Astrocyte of the cerebellum (primary cell): Measurements from ENCODE around the gene RNF208.

Experiments used
- DNase-seq: peaks from one replicate; pipeline ENCODE4 v3.0.0-alpha.2; 2011; ENCODE audit warnings: low read depth
- H3K4me3 ChIP-seq: 2 replicates; pipeline ENCODE4 v1.5.1; 2011; ENCODE audit warnings: mild to moderate bottlenecking, low read depth, low read length, moderate library complexity
- in situ Hi-C: cut with HindIII; loops from 2 replicates; pipeline ENCODE4 v1.10.0; 2017; ENCODE audit warnings: low sequenced_read_pairs
- TF ChIP-seq, protein P1 (sequence below): IDR thresholded peaks from 2 replicates; pipeline ENCODE4 v1.5.1; 2012; ENCODE audit warnings: low read length, low read depth, moderate library complexity, mild to moderate bottlenecking; ENCODE audit errors: missing control alignments

Gene RNF208

DNA sequence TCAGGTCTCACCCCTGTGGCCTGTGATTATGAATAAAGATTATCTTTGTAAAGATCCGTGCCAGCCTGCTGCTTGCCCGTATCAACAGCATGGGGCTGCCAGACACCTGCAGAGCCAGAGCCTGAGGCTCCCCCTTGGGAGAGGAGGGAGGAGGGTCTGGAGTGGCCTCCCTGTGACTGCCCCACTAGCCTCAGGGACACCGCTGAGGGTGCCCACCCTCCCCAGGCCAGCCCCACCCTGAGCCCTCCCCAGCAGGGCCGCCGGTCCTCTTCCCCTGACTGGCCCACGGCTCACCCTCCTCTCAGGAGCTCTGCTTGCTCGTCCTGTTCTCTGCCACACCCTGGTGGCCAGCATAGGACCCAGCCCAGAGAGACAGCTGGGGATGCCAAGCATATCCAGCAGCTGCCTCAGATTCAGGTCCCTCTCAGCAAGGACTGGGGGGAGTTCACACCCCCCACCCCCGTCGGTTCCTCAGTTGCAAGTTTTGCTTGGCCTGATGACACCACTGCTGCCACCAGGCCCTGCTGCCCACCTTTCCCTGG is 31.7 kb downstream of the RNF208 start:
- TF ChIP-seq, protein P1, sequence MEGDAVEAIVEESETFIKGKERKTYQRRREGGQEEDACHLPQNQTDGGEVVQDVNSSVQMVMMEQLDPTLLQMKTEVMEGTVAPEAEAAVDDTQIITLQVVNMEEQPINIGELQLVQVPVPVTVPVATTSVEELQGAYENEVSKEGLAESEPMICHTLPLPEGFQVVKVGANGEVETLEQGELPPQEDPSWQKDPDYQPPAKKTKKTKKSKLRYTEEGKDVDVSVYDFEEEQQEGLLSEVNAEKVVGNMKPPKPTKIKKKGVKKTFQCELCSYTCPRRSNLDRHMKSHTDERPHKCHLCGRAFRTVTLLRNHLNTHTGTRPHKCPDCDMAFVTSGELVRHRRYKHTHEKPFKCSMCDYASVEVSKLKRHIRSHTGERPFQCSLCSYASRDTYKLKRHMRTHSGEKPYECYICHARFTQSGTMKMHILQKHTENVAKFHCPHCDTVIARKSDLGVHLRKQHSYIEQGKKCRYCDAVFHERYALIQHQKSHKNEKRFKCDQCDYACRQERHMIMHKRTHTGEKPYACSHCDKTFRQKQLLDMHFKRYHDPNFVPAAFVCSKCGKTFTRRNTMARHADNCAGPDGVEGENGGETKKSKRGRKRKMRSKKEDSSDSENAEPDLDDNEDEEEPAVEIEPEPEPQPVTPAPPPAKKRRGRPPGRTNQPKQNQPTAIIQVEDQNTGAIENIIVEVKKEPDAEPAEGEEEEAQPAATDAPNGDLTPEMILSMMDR: no peak
- in situ Hi-C loops: no loop called here
- H3K4me3 ChIP-seq: no peak overlapping the region
- DNase-seq: no peak

DNA sequence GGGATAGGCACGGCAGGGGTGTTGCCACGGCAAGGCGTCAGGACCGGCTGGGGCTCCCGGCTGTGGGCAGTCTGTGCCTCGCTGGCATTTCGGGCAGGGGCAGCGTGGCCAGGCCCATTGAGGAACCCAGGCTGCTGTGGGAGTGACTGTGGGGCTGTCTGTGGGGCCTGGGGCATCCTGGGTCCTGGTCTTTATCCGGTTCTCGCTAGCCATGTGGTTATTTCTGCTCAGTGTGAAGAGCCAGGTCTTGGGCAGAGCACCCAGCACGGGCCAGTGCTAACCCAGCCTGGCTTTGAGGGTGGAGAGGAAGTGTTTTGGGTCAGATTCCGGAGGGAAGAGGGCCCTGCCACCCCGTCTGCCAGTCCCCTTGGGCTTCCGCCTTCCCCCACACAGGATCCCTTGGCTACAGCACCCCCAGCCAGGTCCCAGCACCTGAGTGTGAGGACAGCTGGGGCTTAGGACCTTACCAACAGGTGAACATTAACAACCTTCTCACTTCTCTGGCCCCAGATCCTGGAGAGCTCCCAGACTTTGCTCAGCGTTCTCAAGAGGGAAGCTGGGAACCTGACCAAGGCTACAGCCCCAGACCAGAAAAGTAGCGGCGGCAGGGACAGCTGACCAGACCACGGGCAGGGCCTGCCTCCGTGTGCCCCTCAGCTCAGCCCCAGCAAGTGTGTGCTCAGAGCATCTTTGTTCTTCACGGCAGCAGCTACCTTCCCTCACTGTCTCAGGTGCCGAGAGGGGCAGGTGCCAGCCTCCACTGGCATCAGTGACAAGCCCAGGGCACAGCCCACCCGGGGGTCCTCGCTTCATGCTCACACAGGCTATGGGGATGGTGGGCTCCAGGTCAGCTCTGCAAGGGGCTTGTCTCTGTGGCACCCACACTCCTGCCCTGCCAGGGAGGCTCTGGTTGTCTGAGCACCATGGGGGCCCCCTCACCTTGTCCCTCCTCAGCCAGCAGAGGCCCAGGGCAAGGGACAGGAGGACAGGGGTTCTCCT is 32.4 kb downstream of the RNF208 start:
- no peak for DNase-seq
- peak overlapping the region; percentile 93 for H3K4me3 ChIP-seq
- in situ Hi-C loops: no loop called here
- TF ChIP-seq, protein P1: no peak

DNA sequence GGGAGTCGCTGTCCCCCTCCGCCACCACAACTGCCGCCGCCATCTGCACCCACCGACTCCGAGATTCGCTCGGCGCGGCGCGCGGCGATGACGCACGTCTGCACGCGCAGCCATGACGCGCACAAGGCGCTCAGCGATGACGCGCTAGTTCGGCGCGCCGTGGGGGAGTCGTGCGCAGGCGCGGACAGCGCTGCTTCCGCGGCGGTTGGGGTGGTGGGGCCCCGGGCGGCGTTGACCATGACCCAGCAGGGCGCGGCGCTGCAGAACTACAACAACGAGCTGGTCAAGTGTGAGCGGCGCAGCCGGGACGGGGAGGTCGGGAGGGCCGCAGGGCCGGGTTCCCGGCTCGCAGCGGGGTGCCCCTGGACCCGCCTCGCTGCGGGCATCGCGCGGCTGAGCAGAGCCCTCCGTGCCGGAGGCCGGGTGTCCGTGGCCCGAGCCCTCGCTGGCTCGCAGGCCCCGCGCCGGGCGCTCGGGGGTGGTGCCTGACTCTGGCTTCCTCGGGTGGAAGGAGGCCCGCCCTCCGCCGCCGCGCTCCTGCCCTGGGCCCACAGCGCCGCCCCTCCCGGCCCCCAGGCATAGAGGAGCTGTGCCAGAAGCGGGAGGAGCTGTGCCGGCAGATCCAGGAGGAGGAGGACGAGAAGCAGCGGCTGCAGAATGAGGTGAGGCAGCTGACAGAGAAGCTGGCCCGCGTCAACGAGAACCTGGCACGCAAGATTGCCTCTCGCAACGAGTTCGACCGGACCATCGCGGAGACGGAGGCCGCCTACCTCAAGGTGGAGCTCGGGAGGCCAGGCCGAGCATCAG is 33.3 kb downstream of the RNF208 start, which contains the start of the genes ANAPC2 and SSNA1:
TSS of gene ANAPC2 (minus strand) at position 71 of the 807 bp plus-strand sequence. CDS start at position 43, 28 bp downstream.
TSS of gene SSNA1 (plus strand) at position 187 of the 807 bp plus-strand sequence. CDS start at position 238, 51 bp downstream.
- peak within 1 kb of the TSS; percentile 93 for H3K4me3 ChIP-seq
- in situ Hi-C loops: no loop called here
- TF ChIP-seq, protein P1: peak; percentile 60
- DNase-seq: peak; percentile 82

DNA sequence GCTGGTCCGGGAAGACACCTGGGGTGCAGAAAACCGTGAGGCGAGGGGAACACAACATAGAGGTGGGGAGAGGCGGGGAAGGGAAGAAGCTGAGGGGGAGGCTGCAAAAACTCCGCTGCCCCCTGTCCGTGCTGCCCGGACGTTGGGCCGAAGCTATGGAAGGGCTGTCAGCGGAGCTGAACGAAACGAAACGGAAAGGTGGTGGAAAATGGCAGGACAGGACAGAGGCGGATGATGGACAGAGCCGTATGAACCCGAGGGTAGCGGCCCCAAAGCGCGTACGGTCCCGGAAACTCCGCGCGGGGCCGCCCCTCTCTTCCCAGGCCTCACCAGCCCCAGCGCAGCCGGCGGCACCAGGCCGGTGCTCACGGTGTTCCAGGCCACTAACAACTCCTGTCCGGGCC is 34.0 kb downstream of the RNF208 start:
- in situ Hi-C loops: no loop called here
- H3K4me3 ChIP-seq: peak overlapping the region; percentile 93
- DNase-seq: no peak
- TF ChIP-seq, protein P1: no peak

DNA sequence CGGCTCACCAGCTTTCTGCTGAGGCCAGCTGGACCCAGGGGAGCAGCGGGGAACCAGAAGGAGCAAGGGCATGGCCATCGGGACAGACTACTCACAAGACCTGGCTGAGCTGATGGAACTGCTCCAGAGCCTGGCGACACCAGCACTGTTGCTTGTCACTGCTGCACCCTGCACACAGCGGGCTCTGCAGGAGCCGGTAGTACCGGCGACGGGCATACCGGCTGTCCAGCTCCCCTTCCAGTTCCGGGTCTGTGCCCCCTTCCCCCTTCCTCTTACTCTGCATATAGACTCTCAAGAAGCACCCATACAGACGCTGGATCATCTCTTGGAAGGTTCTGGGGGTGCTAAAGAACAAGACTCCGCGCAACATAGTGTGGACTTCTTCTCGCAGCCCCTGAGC is 34.7 kb downstream of the RNF208 start:
- DNase-seq: no peak
- H3K4me3 ChIP-seq: peak overlapping the region; percentile 93
- TF ChIP-seq, protein P1: no peak
- in situ Hi-C loops: no loop called here

DNA sequence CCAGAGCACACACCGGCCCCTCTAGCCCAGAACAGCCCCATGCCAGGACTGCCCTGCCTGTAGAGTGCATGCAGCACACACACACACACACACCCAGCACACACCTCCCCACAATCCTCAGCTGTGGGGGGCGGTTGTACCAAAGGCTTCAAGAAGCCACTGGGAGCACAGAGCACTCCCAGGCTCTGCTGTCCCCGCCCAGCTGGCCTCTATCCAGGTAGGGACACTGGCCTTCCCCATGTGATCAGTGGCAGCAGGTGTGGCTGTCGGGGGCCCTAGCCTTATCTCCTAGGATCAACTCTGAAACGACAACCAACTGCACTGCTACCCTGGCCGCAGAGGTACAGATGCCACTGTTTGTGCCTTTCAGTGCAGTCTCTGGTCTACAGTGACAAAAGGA is 35.7 kb downstream of the RNF208 start:
- H3K4me3 ChIP-seq: no peak overlapping the region
- TF ChIP-seq, protein P1: no peak
- DNase-seq: no peak
- in situ Hi-C loops: no loop called here
